Right lobe of liver (tissue), 6 donors: ENCODE results near the gene RNF113B. TPM values are rescaled to one million over a fixed set of nuclear protein-coding genes. Genes with fewer than 3 reads are reported as not detected.

Experiments
- ATAC-seq, 4 donors: fragments of 200-7000 bp; cut with Tn5 transposase; one replicate each; pipeline ENCODE4 v1.9.1; 2020; ENCODE audit warnings: mild to moderate bottlenecking in 4 of 4, moderate library complexity in 4 of 4
- DNase-seq, 3 donors: peaks; one replicate each; pipeline ENCODE4 v3.0.0-alpha.2; 2020
- H3K27ac ChIP-seq, 3 donors: fragments of 200-600 bp; one replicate each; pipeline ENCODE4 v1.8.0; 2022
- H3K27me3 ChIP-seq, 2 donors: fragments of 200-600 bp; one replicate each; pipeline ENCODE4 v1.8.0; 2022
- H3K36me3 ChIP-seq, 4 donors: fragments of 200-600 bp; sonication (generic) in 1 of 4; one replicate each; pipeline versions ENCODE4 v1.5.1 to v1.8.0; 2017 to 2022; ENCODE audit warnings: control low read depth in 1 of 4
- H3K4me1 ChIP-seq, 4 donors: fragments of 200-600 bp; sonication (generic) in 1 of 4; one replicate each; pipeline versions ENCODE4 v1.5.1 to v1.8.0; 2017 to 2022; ENCODE audit warnings: control low read depth in 1 of 4
- H3K4me3 ChIP-seq, 3 donors: fragments of 200-600 bp; one replicate each; pipeline ENCODE4 v1.8.0; 2022
- H3K9me3 ChIP-seq, 4 donors: fragments of 200-600 bp; sonication (generic) in 1 of 4; one replicate each; pipeline versions ENCODE4 v1.5.1 to v1.8.0; 2017 to 2022; ENCODE audit warnings: control low read depth in 1 of 4
- POLR2A ChIP-seq: fragments of 450-650 bp; IDR thresholded peaks from one replicate; pipeline ENCODE4 v1.6.1; 2017; ENCODE audit warnings: antibody characterized with exemption, mild to moderate bottlenecking
- WGBS: methylation state at CpG from one replicate; pipeline ENCODE4 v1.1.6; 2018; ENCODE audit warnings: low coverage, low lambda C conversion rate; ENCODE audit not compliant: insufficient coverage; ENCODE audit errors: missing lambda C conversion rate; 5-methylcytosine and 5-hydroxymethylcytosine counted together
- intact Hi-C, 2 donors: fragments of 100-400 bp; cut with DNase I; formaldehyde crosslinking; loops; one replicate each; pipeline versions ENCODE4 v1.11.2 to v1.14.1; 2022
- total RNA-seq, 6 experiments: library from RNA; depleted of rRNA in 2 of 6; stranded (reverse); fragments of >200 nt in 2 of 6; fragmentation: NEBNext Ultra II Directional in 3 of 6; extraction: Animal tissue kit (Norgen Biotek cat#: 25700) in 3 of 6; gene quantifications; one replicate each; pipeline versions ENCODE4 v1.1.0 to v1.2.4, GENCODE V29; 2016 to 2023
- TF ChIP-seq, protein P1 (sequence below), 4 donors: fragments of 200-600 bp in 3 of 4; fragments of 450-650 bp in 1 of 4; IDR thresholded peaks; one replicate each; pipeline versions ENCODE4 v1.5.1 to v1.8.0; 2016 to 2022; ENCODE audit warnings: antibody characterized with exemption in 4 of 4, mild to moderate bottlenecking in 2 of 4
- donor health status: DM: no; HTN: yes; CAD: no.
- donor health status: DM: no; HTN: no; CAD: no.
- donor health status: DM: no; HTN: no; CAD: no.
- donor health status: DM: no; HTN: yes; CAD: no.
- donor health status: DM: no; HTN: yes; CAD: no.

Gene RNF113B
- total RNA-seq, 6 experiments from 2014 or later: not detected

DNA sequence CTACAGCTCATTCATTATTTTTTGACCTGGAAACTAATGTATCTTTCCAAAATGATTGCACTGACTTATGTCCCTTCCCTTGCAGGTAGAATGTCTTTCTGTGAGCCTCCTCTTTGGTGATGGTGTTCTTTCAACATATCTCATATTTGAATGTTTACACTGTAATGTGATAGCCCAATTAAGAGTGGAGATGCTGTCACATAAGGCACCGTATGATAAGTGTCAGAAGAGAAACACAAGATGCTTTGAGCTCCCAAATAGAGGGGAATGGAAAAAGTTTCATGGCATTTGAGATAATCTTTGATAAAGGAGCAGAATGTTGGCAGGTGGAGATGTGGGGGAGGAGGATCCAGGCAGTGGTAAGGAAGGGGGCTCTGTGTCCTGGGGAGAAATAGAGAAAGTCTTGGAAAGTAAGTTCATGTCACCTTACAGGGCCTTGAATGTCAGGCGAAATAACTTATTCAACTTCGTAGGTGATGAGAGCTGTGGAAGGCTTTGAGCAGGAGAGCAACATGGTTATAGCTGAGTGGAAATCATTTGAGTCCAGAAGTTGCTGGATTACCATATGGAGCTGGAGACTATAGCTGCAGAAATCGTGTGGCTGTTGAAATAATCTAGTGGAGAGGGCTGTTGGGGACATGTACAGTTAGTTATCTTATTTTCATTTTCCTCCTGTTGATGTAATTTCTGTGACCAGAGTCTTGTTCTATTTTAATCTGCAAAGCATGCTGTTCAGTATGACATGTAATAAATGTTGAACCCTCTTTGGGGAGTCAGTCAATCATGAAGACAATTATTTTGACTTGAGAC lies 10.3 kb upstream of the RNF113B start:
- peaks cover 0 to 59% (median 16%) of the 10 kb centered on the region in 4 donors for H3K4me1 ChIP-seq
- H3K27ac ChIP-seq: peak overlapping the region in 1 of 3 donors; percentile 65
- DNase-seq (no peak), ATAC-seq (no peak)
- no peak overlapping the region for H3K4me3 ChIP-seq
- 53% methylated on average over 4 of the region's 4 CpGs for WGBS
- H3K9me3 ChIP-seq: no peaks in the 10 kb centered on the region
- H3K27me3 ChIP-seq: no peaks in the 10 kb centered on the region
- H3K36me3 ChIP-seq: no peaks in the 10 kb centered on the region
- TF ChIP-seq, protein P1, sequence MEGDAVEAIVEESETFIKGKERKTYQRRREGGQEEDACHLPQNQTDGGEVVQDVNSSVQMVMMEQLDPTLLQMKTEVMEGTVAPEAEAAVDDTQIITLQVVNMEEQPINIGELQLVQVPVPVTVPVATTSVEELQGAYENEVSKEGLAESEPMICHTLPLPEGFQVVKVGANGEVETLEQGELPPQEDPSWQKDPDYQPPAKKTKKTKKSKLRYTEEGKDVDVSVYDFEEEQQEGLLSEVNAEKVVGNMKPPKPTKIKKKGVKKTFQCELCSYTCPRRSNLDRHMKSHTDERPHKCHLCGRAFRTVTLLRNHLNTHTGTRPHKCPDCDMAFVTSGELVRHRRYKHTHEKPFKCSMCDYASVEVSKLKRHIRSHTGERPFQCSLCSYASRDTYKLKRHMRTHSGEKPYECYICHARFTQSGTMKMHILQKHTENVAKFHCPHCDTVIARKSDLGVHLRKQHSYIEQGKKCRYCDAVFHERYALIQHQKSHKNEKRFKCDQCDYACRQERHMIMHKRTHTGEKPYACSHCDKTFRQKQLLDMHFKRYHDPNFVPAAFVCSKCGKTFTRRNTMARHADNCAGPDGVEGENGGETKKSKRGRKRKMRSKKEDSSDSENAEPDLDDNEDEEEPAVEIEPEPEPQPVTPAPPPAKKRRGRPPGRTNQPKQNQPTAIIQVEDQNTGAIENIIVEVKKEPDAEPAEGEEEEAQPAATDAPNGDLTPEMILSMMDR (IDR thresholded peaks at IDR 0.05): no peak
- TF ChIP-seq POLR2A: no peak
- intact Hi-C loops: no loop called here

DNA sequence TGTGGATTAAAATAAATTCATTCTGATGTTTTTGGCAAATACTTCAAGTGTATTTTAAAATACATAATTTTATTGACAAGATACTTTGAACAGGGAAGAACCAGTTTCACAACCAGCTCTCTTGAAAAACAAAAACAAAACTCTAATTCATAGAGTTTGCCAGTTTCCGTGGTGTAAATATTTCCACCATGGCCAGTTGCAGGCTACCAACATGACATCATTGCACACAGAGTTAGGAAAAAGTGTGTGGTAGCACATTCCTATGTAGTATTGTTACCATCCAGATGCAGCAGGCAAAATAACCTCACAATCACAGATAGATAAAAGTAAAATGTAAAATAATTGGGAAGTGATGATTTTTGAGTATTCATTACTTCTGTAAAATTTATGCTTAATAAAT lies 7.7 kb upstream of the RNF113B start:
- Histone ChIP-seq H3K4me1 (peaks cover 0 to 42% (median 14%) of the 10 kb centered on the region in 4 donors), H3K27ac (peak overlapping the region in 1 of 3 donors; percentile 35), H3K4me3 (no peak overlapping the region), H3K9me3 (no peaks in the 10 kb centered on the region), H3K27me3 (no peaks in the 10 kb centered on the region), H3K36me3 (no peaks in the 10 kb centered on the region)
- 45% methylated on average over 1 of the region's 1 CpG for WGBS
- no peak for DNase-seq
- intact Hi-C loops: no loop called here
- peak in 1 of 4 donors; percentile 61 for ATAC-seq
- TF ChIP-seq, protein P1 (IDR thresholded peaks at IDR 0.05): no peak
- TF ChIP-seq POLR2A: no peak

DNA sequence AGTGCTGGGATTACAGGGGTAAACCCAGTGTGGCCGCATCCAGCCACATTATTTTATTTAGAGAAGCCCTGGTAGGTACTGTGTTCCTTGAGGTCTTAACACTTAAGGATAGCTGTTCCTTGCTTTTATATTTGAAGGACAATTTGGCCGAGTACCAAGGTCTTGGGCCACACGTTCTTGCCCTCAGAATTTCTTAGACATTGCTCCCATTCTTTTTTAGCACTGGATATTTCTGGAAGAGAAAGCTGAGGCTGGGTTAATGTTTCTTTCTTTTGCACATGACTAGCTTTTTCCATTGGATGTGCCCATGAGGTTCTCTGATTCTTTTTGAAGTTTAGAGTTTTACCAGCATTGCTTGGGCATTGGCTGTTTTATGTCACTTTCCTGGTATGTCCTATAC lies 5.5 kb upstream of the RNF113B start:
- Histone ChIP-seq H3K27ac (peak overlapping the region in 2 of 3 donors; percentile 4 to 29), H3K9me3 (no peaks in the 10 kb centered on the region), H3K36me3 (no peaks in the 10 kb centered on the region), H3K4me1 (peaks cover 0 to 20% (median 7%) of the 10 kb centered on the region in 4 donors), H3K4me3 (no peak overlapping the region), H3K27me3 (no peaks in the 10 kb centered on the region)
- WGBS: 57% methylated on average over 2 of the region's 3 CpGs
- no peak for DNase-seq
- TF ChIP-seq, protein P1 (IDR thresholded peaks at IDR 0.05): no peak
- no peak for TF ChIP-seq POLR2A
- intact Hi-C loops: no loop called here
- peak in 1 of 4 donors; percentile 29 for ATAC-seq

DNA sequence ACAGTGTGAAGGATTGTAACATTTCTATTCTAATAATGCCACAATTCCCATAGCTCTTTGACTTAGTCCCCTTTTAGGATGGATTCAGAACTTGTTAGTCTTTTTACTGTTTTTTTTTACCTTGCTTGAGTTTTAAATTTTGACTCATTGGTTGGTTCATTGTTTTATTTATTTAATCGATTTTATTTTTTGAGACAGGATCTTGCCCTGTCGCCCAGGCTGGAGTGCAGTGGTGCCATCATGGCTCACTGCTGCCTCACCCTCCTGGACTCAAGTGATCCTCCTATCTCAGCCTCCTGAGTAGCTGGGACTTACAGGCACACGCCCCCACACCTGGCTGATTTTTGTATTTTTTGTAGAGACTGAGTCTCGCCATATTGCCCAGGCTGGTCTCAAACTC lies 5.1 kb upstream of the RNF113B start:
- Histone ChIP-seq H3K27me3 (no peaks in the 10 kb centered on the region), H3K27ac (peak overlapping the region in 2 of 3 donors; percentile 4 to 29), H3K4me3 (no peak overlapping the region), H3K36me3 (no peaks in the 10 kb centered on the region), H3K4me1 (peaks cover 0 to 16% (median 7%) of the 10 kb centered on the region in 4 donors), H3K9me3 (no peaks in the 10 kb centered on the region)
- intact Hi-C loops: no loop called here
- peak in 3 of 4 donors; percentile 69 to 81 (median 77) for ATAC-seq
- TF ChIP-seq, protein P1 (IDR thresholded peaks at IDR 0.05): no peak
- TF ChIP-seq POLR2A: no peak
- WGBS: 47% methylated on average over 4 of the region's 4 CpGs
- DNase-seq: peak in 1 of 3 donors; percentile 44
